Prostate gland (tissue), 2 donors: ENCODE data around the gene FAM163B. TPM values are rescaled to one million over a fixed set of nuclear protein-coding genes. Genes with fewer than 3 reads are reported as not detected.

ENCODE experiments used
- DNase-seq: peaks from one replicate; pipeline ENCODE4 v3.0.0-alpha.2; 2019; ENCODE audit warnings: low spot score
- H3K27ac ChIP-seq, 2 donors: fragments of 200-600 bp; sonication (generic); 2 replicates each; pipeline ENCODE4 v1.5.1; 2017 to 2019
- H3K27me3 ChIP-seq: fragments of 200-600 bp; sonication (generic); replicated peaks from 2 replicates; pipeline ENCODE4 v1.5.1; 2019; ENCODE audit not compliant: insufficient read depth
- H3K36me3 ChIP-seq, 2 donors: fragments of 200-600 bp; sonication (generic); 1 replicate in 1 of 2; 2 replicates in 1 of 2; pipeline versions ENCODE4 v1.5.1 to v1.8.1; 2017 to 2019
- H3K4me1 ChIP-seq: fragments of 200-600 bp; sonication (generic); replicated peaks from 2 replicates; pipeline ENCODE4 v1.5.1; 2019
- H3K4me3 ChIP-seq, 2 donors: fragments of 200-600 bp; sonication (generic); 2 replicates each; pipeline ENCODE4 v1.5.1; 2017 to 2019
- H3K9me3 ChIP-seq: fragments of 200-600 bp; sonication (generic); 2 replicates; pipeline ENCODE4 v1.5.1; 2017
- POLR2A ChIP-seq: fragments of 450-650 bp; IDR thresholded peaks from one replicate; pipeline ENCODE4 v1.6.1; 2016; ENCODE audit warnings: antibody characterized with exemption, mild to moderate bottlenecking
- POLR2AphosphoS5 ChIP-seq: sonication (generic); formaldehyde crosslinking; IDR thresholded peaks from one replicate; pipeline ENCODE4 v1.6.1; 2017; ENCODE audit warnings: antibody characterized with exemption
- WGBS: methylation state at CpG from one replicate; pipeline ENCODE4 v1.1.5; 2018; 5-methylcytosine and 5-hydroxymethylcytosine counted together
- intact Hi-C: fragments of 100-400 bp; cut with DNase I; formaldehyde crosslinking; loops from one replicate; pipeline ENCODE4 v1.14.2; 2022
- total RNA-seq, 2 donors: library from RNA; depleted of rRNA; stranded (reverse); fragments of >200 nt; gene quantifications; one replicate each; pipeline ENCODE4 v1.1.0, GENCODE V29; 2016
- TF ChIP-seq, protein P1 (sequence below), 4 experiments: fragments of 200-600 bp in 2 of 4; fragments of 450-650 bp in 2 of 4; sonication (generic) in 2 of 4; IDR thresholded peaks; 1 replicate in 3 of 4; 2 replicates in 1 of 4; pipeline ENCODE4 v1.5.1; 2016 to 2019; ENCODE audit warnings: antibody characterized with exemption in 4 of 4, mild to moderate bottlenecking in 2 of 4, moderate library complexity in 2 of 4

Gene FAM163B
- total RNA-seq, 2 donors from 2014 or later = 0.85 TPM; not detected in 1

DNA sequence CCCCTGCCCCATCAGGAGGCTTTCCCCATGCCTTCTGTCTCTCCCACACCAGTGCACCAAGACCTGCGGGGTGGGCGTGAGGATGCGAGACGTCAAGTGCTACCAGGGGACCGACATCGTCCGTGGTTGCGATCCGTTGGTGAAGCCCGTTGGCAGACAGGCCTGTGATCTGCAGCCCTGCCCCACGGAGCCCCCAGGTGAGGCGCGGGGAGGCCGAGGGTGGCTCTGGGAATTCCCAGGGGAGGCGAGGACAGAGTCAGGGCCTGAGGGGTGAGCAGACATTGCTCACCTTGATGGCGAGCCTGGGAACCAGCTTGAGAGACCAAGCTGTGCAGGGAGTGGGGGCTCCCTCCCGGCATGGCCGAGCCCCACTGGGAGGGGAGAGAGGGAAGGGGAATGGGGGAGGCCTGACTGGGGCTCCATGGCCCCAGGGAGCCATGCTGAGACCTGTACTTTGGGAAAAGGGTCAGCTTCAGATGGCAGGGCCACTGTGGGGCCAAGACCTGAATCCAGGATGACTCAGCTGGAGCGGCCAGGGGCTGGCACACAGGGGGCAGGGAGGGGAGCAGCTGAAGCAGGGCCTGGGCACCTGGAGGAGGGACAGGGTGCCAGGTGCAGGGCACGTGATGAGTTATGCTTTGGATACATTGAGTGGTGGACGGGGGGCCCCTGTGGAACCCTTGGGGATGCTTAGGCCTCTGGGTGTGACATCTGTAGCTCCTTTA is 35.2 kb downstream of the FAM163B start:
- no peaks in the 10 kb centered on the region for H3K9me3 ChIP-seq
- 89% methylated on average over 20 of the region's 21 CpGs for WGBS
- H3K27ac ChIP-seq = no peak overlapping the region
- no peaks in the 10 kb centered on the region for H3K27me3 ChIP-seq
- no peak for DNase-seq
- intact Hi-C loops = no loop called here
- no peak overlapping the region for H3K4me3 ChIP-seq
- peaks cover 10% of the 10 kb centered on the region for H3K4me1 ChIP-seq
- no peaks in the 10 kb centered on the region for H3K36me3 ChIP-seq
- TF ChIP-seq, protein P1, sequence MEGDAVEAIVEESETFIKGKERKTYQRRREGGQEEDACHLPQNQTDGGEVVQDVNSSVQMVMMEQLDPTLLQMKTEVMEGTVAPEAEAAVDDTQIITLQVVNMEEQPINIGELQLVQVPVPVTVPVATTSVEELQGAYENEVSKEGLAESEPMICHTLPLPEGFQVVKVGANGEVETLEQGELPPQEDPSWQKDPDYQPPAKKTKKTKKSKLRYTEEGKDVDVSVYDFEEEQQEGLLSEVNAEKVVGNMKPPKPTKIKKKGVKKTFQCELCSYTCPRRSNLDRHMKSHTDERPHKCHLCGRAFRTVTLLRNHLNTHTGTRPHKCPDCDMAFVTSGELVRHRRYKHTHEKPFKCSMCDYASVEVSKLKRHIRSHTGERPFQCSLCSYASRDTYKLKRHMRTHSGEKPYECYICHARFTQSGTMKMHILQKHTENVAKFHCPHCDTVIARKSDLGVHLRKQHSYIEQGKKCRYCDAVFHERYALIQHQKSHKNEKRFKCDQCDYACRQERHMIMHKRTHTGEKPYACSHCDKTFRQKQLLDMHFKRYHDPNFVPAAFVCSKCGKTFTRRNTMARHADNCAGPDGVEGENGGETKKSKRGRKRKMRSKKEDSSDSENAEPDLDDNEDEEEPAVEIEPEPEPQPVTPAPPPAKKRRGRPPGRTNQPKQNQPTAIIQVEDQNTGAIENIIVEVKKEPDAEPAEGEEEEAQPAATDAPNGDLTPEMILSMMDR (IDR thresholded peaks at IDR 0.05) = no peak
- no peak for TF ChIP-seq POLR2A

DNA sequence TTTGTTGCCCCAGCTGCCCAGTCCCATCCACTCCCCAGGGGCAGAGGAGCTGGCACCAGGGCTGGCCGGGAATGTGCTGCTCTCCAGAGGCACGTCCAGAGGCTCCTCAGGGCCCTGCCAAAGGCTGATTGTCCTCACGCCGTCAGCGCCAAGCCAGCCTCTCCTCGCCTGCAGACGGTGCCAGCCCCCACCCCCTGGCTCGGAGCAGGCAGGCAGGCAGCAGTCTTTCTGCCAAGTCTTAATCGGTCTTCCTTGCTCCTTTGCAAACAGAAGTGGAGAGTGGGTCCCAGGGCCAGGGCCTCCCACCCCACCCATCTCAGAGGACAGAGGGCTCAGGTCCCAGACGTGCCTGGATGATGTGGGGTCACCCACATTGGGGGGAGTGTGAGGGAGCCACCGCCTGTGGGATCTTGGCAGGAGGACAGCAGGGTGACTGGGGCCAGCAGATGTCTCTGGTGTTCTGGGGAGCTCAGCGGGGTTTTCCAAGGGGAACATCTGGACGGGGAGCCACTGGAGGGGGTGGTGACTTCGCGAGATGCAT is 36.3 kb downstream of the FAM163B start:
- TF ChIP-seq, protein P1 (IDR thresholded peaks at IDR 0.05) = peak in 2 of 4 experiments; percentile 5
- peak; percentile 79 for TF ChIP-seq POLR2AphosphoS5
- no peak for TF ChIP-seq POLR2A
- peak; percentile 77 for DNase-seq
- Histone ChIP-seq H3K4me1 (peaks cover 10% of the 10 kb centered on the region), H3K27me3 (no peaks in the 10 kb centered on the region), H3K9me3 (no peaks in the 10 kb centered on the region), H3K27ac (no peak overlapping the region), H3K4me3 (no peak overlapping the region), H3K36me3 (no peaks in the 10 kb centered on the region)
- intact Hi-C loops = no loop called here
- WGBS = 10% methylated on average over 15 of the region's 15 CpGs

- intact Hi-C loops = no loop called here
- Histone ChIP-seq H3K4me3 (no peak overlapping the region), H3K9me3 (no peaks in the 10 kb centered on the region), H3K4me1 (peaks cover 10% of the 10 kb centered on the region), H3K27ac (no peak overlapping the region), H3K27me3 (no peaks in the 10 kb centered on the region), H3K36me3 (no peaks in the 10 kb centered on the region)
- WGBS = 81% methylated on average over 19 of the region's 20 CpGs
- no peak for TF ChIP-seq POLR2A
- TF ChIP-seq POLR2AphosphoS5 = no peak
- TF ChIP-seq, protein P1 (IDR thresholded peaks at IDR 0.05) = no peak
- no peak for DNase-seq
Observed at GRCh38 chr9:133571896-133572595, 37.1 kb downstream of the FAM163B start.

DNA sequence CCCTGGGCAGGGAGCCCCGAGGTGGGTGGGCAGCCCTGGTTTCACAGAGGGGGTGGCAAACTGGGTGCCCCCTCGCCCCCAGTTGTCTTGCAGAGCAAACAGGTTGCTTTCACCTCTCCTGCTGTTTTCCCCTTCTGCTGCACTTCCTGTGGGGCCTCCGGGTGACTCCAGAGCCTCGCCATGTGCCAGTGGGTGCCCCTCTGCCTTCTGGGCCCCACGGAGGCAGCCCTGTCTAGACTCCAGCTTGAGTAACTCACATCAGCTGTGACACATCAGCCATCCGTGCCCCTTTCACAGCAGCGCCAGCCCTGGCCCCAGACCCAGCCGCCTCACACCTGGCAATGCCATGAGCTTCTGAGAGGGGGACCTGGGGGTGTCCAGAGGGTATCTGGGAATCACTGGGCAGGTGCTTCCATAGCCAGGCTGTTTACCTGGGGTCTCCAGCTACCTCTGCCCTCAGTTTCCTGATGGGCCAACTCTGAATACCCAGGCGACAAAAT is 37.7 kb downstream of the FAM163B start:
- H3K4me1 ChIP-seq = peaks cover 10% of the 10 kb centered on the region
- H3K27ac ChIP-seq = no peak overlapping the region
- no peaks in the 10 kb centered on the region for H3K27me3 ChIP-seq
- H3K9me3 ChIP-seq = no peaks in the 10 kb centered on the region
- no peaks in the 10 kb centered on the region for H3K36me3 ChIP-seq
- 94% methylated on average over 9 of the region's 9 CpGs for WGBS
- intact Hi-C loops = no loop called here
- TF ChIP-seq POLR2AphosphoS5 = no peak
- no peak for DNase-seq
- no peak overlapping the region for H3K4me3 ChIP-seq

- DNase-seq = no peak
- H3K27ac ChIP-seq = no peak overlapping the region
- H3K4me3 ChIP-seq = no peak overlapping the region
- H3K36me3 ChIP-seq = no peaks in the 10 kb centered on the region
- no peaks in the 10 kb centered on the region for H3K27me3 ChIP-seq
- no peaks in the 10 kb centered on the region for H3K9me3 ChIP-seq
- peaks cover 10% of the 10 kb centered on the region for H3K4me1 ChIP-seq
- WGBS = 91% methylated on average over 12 of the region's 16 CpGs
- TF ChIP-seq POLR2AphosphoS5 (no peak), POLR2A (no peak)
- TF ChIP-seq, protein P1 (IDR thresholded peaks at IDR 0.05) = no peak
- intact Hi-C loops = no loop called here
Observed at GRCh38 chr9:133570691-133571080, 38.5 kb downstream of the FAM163B start.
